Trophoblast cell (in vitro differentiated cells and primary cell): ENCODE measurements around the gene OAT.

Source experiments
- DNase-seq, 2 donors: peaks; one replicate each; pipeline ENCODE4 v3.0.0-alpha.2; 2016
- H2AFZ ChIP-seq: 2 replicates; pipeline ENCODE4 v1.6.1; 2013; ENCODE audit warnings: low read length, moderate library complexity, mild to moderate bottlenecking; ENCODE audit not compliant: insufficient read depth, poor library complexity
- H2AK5ac ChIP-seq: 2 replicates; pipeline ENCODE4 v1.6.1; 2013; ENCODE audit warnings: mild to moderate bottlenecking, low read length
- H2BK120ac ChIP-seq: 2 replicates; pipeline ENCODE4 v1.6.1; 2013; ENCODE audit warnings: low read length, mild to moderate bottlenecking, moderate library complexity; ENCODE audit not compliant: insufficient read depth, poor library complexity
- H2BK12ac ChIP-seq: 2 replicates; pipeline ENCODE4 v1.6.1; 2013; ENCODE audit warnings: mild to moderate bottlenecking, low read length, moderate library complexity
- H2BK5ac ChIP-seq: 2 replicates; pipeline ENCODE4 v1.6.1; 2013; ENCODE audit warnings: low read length, low read depth, moderate library complexity, mild to moderate bottlenecking; ENCODE audit not compliant: poor library complexity
- H3K14ac ChIP-seq: 2 replicates; pipeline ENCODE4 v1.6.1; 2013; ENCODE audit warnings: mild to moderate bottlenecking, low read length
- H3K18ac ChIP-seq: 2 replicates; pipeline ENCODE4 v1.6.1; 2013; ENCODE audit warnings: mild to moderate bottlenecking, low read length
- H3K23ac ChIP-seq: 2 replicates; pipeline ENCODE4 v1.6.1; 2013; ENCODE audit warnings: low read length
- H3K27ac ChIP-seq: 2 replicates; pipeline ENCODE4 v1.5.1; 2013; ENCODE audit warnings: low read depth, mild to moderate bottlenecking, inconsistent platforms, low read length, moderate library complexity
- H3K27me3 ChIP-seq: 2 replicates; pipeline ENCODE4 v1.6.1; 2013; ENCODE audit warnings: inconsistent platforms, mild to moderate bottlenecking, low read length, moderate library complexity; ENCODE audit not compliant: insufficient read depth
- H3K36me3 ChIP-seq, 2 experiments: 1 replicate in 1 of 2; 2 replicates in 1 of 2; pipeline ENCODE4 v1.6.1; 2013; ENCODE audit warnings: low read length in 2 of 2, mild to moderate bottlenecking in 2 of 2, moderate library complexity in 1 of 2; ENCODE audit not compliant: insufficient read depth in 2 of 2, control insufficient read depth in 1 of 2
- H3K4ac ChIP-seq: 2 replicates; pipeline ENCODE4 v1.6.1; 2013; ENCODE audit warnings: low read depth, mild to moderate bottlenecking, low read length, moderate library complexity
- H3K4me1 ChIP-seq, 2 experiments: 1 replicate in 1 of 2; 2 replicates in 1 of 2; pipeline ENCODE4 v1.6.1; 2013; ENCODE audit warnings: low read length in 2 of 2, mild to moderate bottlenecking in 2 of 2, moderate library complexity in 1 of 2; ENCODE audit not compliant: insufficient read depth in 2 of 2, control insufficient read depth in 1 of 2
- H3K4me2 ChIP-seq: 2 replicates; pipeline ENCODE4 v1.6.1; 2013; ENCODE audit warnings: inconsistent platforms, mild to moderate bottlenecking, low read length, moderate library complexity
- H3K4me3 ChIP-seq: 2 replicates; pipeline ENCODE4 v1.5.1; 2013; ENCODE audit warnings: mild to moderate bottlenecking, low read depth, low read length, inconsistent platforms
- H3K79me1 ChIP-seq: one replicate; pipeline ENCODE4 v1.6.1; 2013; ENCODE audit warnings: low read length
- H3K79me2 ChIP-seq: 2 replicates; pipeline ENCODE4 v1.6.1; 2013; ENCODE audit warnings: low read length, mild to moderate bottlenecking; ENCODE audit not compliant: control insufficient read depth, insufficient read depth, poor library complexity
- H3K9ac ChIP-seq: 2 replicates; pipeline ENCODE4 v1.6.1; 2013; ENCODE audit warnings: mild to moderate bottlenecking, low read length
- H3K9me3 ChIP-seq: 2 replicates; pipeline ENCODE4 v1.6.1; 2013; ENCODE audit warnings: low read depth, mild to moderate bottlenecking, control low read depth, inconsistent platforms, low read length; ENCODE audit not compliant: insufficient read depth
- H4K12ac ChIP-seq: 2 replicates; pipeline ENCODE4 v1.6.1; 2013; ENCODE audit warnings: low read depth, mild to moderate bottlenecking, low read length, moderate library complexity
- H4K8ac ChIP-seq: 2 replicates; pipeline ENCODE4 v1.6.1; 2013; ENCODE audit warnings: low read depth, mild to moderate bottlenecking, low read length, moderate library complexity
- H4K91ac ChIP-seq: one replicate; pipeline ENCODE4 v1.6.1; 2013; ENCODE audit warnings: low read depth, mild to moderate bottlenecking, low read length, moderate library complexity
- WGBS: extraction: QIAGEN DNeasy Blood & Tissue Kit; methylation state at CpG from one replicate; pipeline ENCODE4 v1.1.7; 2013; ENCODE audit warnings: missing lambda C conversion rate; ENCODE audit not compliant: insufficient read length, insufficient coverage; ENCODE audit errors: extremely low coverage; 5-methylcytosine and 5-hydroxymethylcytosine counted together

Gene OAT

GRCh38 chr10:124366343-124366742 is 52.4 kb downstream of the OAT start:
- Histone ChIP-seq H3K4me1 (no peaks in the 10 kb centered on the region), H3K79me1 (no peaks in the 10 kb centered on the region), H4K12ac (no peak overlapping the region), H2BK5ac (no peak overlapping the region), H3K4me3 (no peak overlapping the region), H4K91ac (no peak overlapping the region), H2BK120ac (no peak overlapping the region), H3K23ac (no peak overlapping the region), H2AK5ac (no peak overlapping the region), H3K4ac (no peak overlapping the region), H3K36me3 (no peaks in the 10 kb centered on the region), H3K4me2 (no peak overlapping the region), H2AFZ (no peak overlapping the region), H4K8ac (no peak overlapping the region), H2BK12ac (no peak overlapping the region), H3K14ac (no peak overlapping the region), H3K79me2 (no peaks in the 10 kb centered on the region), H3K27me3 (no peaks in the 10 kb centered on the region), H3K18ac (no peak overlapping the region), H3K9me3 (no peaks in the 10 kb centered on the region), H3K27ac (no peak overlapping the region), H3K9ac (no peak overlapping the region)
- no peak for DNase-seq
- no CpG with 5 or more reads among the region's 5 CpGs for WGBS

GRCh38 chr10:124364674-124365073 is 54.0 kb downstream of the OAT start:
- H2BK12ac ChIP-seq: no peak overlapping the region
- peak overlapping the region; percentile 55 for H3K4me3 ChIP-seq
- no peaks in the 10 kb centered on the region for H3K4me1 ChIP-seq
- H4K12ac ChIP-seq: no peak overlapping the region
- no peak overlapping the region for H4K91ac ChIP-seq
- H2AFZ ChIP-seq: no peak overlapping the region
- no peaks in the 10 kb centered on the region for H3K27me3 ChIP-seq
- WGBS: no CpG with 5 or more reads among the region's 5 CpGs
- no peak overlapping the region for H3K14ac ChIP-seq
- DNase-seq: no peak
- H2AK5ac ChIP-seq: no peak overlapping the region
- H3K18ac ChIP-seq: no peak overlapping the region
- H4K8ac ChIP-seq: no peak overlapping the region
- H3K4ac ChIP-seq: no peak overlapping the region
- H3K79me1 ChIP-seq: no peaks in the 10 kb centered on the region
- no peaks in the 10 kb centered on the region for H3K9me3 ChIP-seq
- no peaks in the 10 kb centered on the region for H3K36me3 ChIP-seq
- H3K27ac ChIP-seq: no peak overlapping the region
- H2BK120ac ChIP-seq: no peak overlapping the region
- no peak overlapping the region for H3K23ac ChIP-seq
- H3K4me2 ChIP-seq: no peak overlapping the region
- H2BK5ac ChIP-seq: no peak overlapping the region
- no peak overlapping the region for H3K9ac ChIP-seq
- H3K79me2 ChIP-seq: no peaks in the 10 kb centered on the region

GRCh38 chr10:124362568-124362967 is 56.2 kb downstream of the OAT start:
- Histone ChIP-seq H3K14ac (no peak overlapping the region), H3K4ac (no peak overlapping the region), H3K23ac (no peak overlapping the region), H4K12ac (no peak overlapping the region), H4K8ac (no peak overlapping the region), H3K4me3 (no peak overlapping the region), H2AK5ac (no peak overlapping the region), H3K36me3 (no peaks in the 10 kb centered on the region), H2BK12ac (no peak overlapping the region), H4K91ac (no peak overlapping the region), H3K79me2 (no peaks in the 10 kb centered on the region), H3K79me1 (no peaks in the 10 kb centered on the region), H2BK120ac (no peak overlapping the region), H3K27me3 (no peaks in the 10 kb centered on the region), H3K18ac (no peak overlapping the region), H2AFZ (no peak overlapping the region), H2BK5ac (no peak overlapping the region), H3K9ac (no peak overlapping the region), H3K4me1 (no peaks in the 10 kb centered on the region), H3K9me3 (peaks cover 1% of the 10 kb centered on the region), H3K27ac (no peak overlapping the region), H3K4me2 (no peak overlapping the region)
- WGBS: no CpG with 5 or more reads among the region's 10 CpGs
- no peak for DNase-seq

- Histone ChIP-seq H3K18ac (no peak overlapping the region), H3K4ac (no peak overlapping the region), H3K4me1 (no peaks in the 10 kb centered on the region), H3K4me2 (no peak overlapping the region), H2AK5ac (no peak overlapping the region), H3K4me3 (no peak overlapping the region), H2AFZ (no peak overlapping the region), H3K79me1 (no peaks in the 10 kb centered on the region), H4K12ac (no peak overlapping the region), H3K27ac (no peak overlapping the region), H3K27me3 (no peaks in the 10 kb centered on the region), H2BK12ac (no peak overlapping the region), H3K9ac (no peak overlapping the region), H3K23ac (no peak overlapping the region), H3K9me3 (peaks cover 4% of the 10 kb centered on the region), H4K8ac (no peak overlapping the region), H2BK5ac (no peak overlapping the region), H4K91ac (no peak overlapping the region), H3K79me2 (no peaks in the 10 kb centered on the region), H3K36me3 (no peaks in the 10 kb centered on the region), H2BK120ac (no peak overlapping the region), H3K14ac (no peak overlapping the region)
- DNase-seq: peak; percentile 22 to 37
- WGBS: no CpG with 5 or more reads among the region's 2 CpGs
Observed at GRCh38 chr10:124359336-124359832, 59.3 kb downstream of the OAT start.
